HG03045 (cell line): Measurements from ENCODE around the gene LATS2.
"Not testable (repeated sequence)": the region's sequence is repeated elsewhere in the genome, so short reads cannot be mapped to it uniquely, and the experiment has no call there.

Source experiments
- ATAC-seq: cut with Tn5 transposase; IDR thresholded peaks from one replicate; pipeline ENCODE4 v1.9.1; 2021; ENCODE audit warnings: mild to moderate bottlenecking, moderate library complexity; ENCODE audit not compliant: unreplicated experiment

The LATS2 gene

DNA sequence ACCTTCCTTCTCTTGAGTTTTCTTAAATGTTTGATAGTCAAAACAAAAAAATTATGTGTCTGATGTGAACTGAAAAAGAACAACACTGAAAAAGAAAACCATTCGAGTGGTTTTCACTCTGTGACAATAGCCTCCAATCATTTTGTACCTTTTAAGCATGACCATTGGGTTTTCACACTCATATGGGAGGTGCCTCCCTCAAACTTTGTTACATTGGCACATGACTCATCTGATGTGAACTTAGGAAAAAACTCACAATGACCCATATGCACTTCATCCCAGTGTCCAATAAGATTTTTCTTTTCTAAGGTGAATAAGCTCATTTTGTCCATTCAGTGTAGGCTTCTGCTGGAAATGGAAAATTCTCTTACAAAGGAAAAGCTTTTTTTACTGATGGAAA is 92.2 kb downstream of the LATS2 start:
- ATAC-seq = no peak

DNA sequence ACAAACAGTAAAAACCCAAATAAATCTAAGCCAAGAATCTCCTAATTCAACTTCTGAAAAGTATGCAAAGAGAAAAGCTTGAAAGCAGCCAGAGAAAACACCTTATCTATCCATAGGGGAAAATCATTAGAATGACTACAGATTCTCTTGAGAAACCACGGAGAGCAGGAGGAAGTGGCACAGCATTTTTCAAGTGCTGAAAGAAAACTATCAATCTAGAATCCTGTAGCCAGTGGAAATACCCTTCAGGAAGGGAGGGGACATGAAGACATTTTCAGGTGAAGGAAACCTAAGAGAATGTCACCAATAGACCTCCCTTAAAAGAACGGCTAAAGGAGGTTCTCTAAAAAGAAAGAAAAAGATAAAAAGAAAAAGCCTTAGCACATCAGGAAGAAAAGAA is 92.6 kb downstream of the LATS2 start:
- no peak for ATAC-seq

- no peak for ATAC-seq
Observed at GRCh38 chr13:20967340-20967739, 94.0 kb downstream of the LATS2 start.

DNA sequence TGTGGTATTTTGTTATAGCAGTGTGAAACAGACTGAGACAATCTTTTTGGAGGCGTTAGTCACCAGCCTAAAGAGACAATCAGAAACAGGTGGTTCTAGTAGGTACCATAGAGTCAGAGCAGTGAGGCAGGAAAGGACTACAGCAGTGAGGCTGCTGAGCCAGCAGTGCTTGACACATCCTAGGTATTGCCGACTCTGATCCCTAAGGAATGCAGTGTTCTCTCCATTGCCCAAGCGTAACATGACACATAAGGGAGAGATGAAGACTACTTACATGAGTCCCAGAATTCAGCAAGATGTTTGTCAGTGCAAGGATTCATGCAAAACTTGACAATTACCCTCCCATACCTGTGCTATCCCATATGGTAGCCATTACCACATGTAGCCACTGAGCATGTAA is 96.5 kb downstream of the LATS2 start:
- no peak for ATAC-seq

GRCh38 chr13:20961663-20962062 is 99.7 kb downstream of the LATS2 start:
- ATAC-seq = not testable (repeated sequence)

DNA sequence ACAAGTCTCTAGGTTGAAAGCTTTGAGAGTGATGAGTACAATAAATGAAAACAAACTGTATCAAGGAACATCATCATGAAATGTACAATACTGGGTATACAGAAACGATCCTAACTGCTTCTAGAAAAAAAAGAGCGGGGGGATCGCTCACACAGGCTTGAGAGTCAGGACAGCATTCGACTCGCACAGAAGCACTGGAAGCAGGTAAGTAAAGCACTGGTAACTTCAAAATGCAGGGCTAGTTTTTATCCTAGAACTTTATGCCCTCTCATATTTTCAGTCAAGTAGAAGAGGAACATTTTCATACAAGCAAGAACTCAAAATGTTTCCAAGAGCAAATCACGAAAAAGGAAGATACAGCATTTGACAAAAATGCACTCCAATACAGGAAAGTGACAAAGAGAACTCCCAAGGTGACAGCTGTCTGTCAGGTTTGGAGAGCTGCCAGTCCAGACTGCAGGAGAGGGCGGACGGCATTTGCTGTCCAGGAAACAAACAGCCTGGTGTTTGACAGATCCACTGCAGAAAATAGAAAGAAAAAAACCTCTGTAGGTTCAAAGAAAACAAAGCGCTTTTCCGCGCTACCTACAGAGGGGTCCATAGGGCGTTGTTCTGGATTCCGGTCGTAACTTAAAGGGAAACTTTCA is 100.6 kb downstream of the LATS2 start:
- no peak for ATAC-seq

- not testable (repeated sequence) for ATAC-seq
Observed at GRCh38 chr13:20957049-20957620, 104.3 kb downstream of the LATS2 start.

GRCh38 chr13:20955496-20955895 is 105.9 kb downstream of the LATS2 start:
- ATAC-seq = no peak

GRCh38 chr13:20953245-20953931 is 108.0 kb downstream of the LATS2 start:
- no peak for ATAC-seq

GRCh38 chr13:20952838-20953237 is 108.5 kb downstream of the LATS2 start:
- no peak for ATAC-seq

GRCh38 chr13:20948001-20948400 is 113.4 kb downstream of the LATS2 start:
- not testable (repeated sequence) for ATAC-seq

- ATAC-seq = no peak
Observed at GRCh38 chr13:20945952-20946383, 115.4 kb downstream of the LATS2 start.

GRCh38 chr13:20942938-20943559 is 118.3 kb downstream of the LATS2 start:
- ATAC-seq = no peak

- not testable (repeated sequence) for ATAC-seq
Observed at GRCh38 chr13:20940511-20940910, 120.9 kb downstream of the LATS2 start.

DNA sequence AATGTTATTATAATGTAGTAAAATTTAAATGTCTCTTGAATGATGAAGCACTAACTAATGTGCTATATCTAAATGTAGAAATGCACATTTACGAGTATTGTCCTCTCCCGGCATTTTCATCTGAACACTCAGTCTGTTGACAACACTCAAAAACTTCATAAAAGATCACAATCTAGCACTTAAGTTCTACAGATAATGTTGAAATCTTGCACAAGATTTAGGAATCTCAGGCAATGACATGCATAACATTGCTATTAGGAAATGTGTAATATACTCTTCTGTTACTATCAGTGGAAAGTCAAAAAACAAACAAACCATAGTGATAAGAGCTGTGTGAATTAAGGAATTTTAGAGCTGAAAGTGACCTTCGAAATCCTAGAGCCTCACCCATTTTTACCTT is 121.3 kb downstream of the LATS2 start:
- ATAC-seq = no peak

DNA sequence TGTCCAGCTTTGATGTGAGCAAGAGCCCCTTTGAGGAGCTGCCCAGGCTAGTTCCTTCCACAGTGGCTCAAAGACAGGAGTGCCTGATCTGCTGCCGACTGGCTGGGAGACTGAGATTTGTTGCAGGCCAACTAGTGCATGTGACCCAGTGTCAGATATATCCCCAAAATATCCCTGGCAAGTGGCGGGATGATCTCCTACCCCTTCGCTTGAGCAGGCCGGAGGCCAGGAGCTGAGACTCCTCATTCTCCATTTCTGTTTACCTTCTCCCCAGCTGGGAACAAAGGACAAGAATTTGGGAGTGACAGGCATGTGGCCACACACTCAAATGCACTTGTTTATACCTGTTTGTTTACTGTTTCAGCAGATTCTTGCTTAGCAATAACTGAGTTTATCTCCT is 121.7 kb downstream of the LATS2 start:
- no peak for ATAC-seq

- no peak for ATAC-seq
Observed at GRCh38 chr13:20938302-20938701, 123.1 kb downstream of the LATS2 start.

DNA sequence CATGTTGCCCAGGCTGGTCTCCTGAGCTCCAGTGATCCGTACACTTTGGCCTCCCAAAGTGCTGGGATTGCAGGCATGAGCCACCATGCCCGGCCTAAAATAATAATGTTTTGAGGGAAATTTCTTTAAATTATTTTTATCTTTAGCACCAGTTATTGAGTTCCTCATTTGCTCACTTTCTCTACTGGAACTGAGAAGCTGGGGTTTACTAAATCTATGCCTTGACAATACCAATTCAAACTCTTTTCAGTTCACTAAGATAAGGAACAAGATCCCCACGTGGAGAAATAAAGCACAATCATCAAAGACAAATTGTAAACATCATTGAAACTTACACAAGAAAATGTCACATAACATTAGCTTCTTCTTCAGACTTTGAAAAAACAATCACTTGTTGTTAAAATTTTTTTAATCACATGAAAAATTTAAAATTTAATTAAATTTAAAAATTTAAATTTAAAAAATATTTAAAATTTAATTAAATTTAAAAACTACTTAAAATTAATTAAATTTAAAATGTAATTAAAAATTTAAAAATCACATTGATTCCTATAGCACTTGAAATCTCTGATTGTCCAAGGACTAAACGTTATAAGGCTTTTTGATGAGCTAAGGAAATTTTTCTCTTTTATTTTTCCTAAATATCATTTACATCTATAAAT is 133.7 kb downstream of the LATS2 start:
- ATAC-seq = no peak

- not testable (repeated sequence) for ATAC-seq
Observed at GRCh38 chr13:20925395-20925790, 136.0 kb downstream of the LATS2 start.

DNA sequence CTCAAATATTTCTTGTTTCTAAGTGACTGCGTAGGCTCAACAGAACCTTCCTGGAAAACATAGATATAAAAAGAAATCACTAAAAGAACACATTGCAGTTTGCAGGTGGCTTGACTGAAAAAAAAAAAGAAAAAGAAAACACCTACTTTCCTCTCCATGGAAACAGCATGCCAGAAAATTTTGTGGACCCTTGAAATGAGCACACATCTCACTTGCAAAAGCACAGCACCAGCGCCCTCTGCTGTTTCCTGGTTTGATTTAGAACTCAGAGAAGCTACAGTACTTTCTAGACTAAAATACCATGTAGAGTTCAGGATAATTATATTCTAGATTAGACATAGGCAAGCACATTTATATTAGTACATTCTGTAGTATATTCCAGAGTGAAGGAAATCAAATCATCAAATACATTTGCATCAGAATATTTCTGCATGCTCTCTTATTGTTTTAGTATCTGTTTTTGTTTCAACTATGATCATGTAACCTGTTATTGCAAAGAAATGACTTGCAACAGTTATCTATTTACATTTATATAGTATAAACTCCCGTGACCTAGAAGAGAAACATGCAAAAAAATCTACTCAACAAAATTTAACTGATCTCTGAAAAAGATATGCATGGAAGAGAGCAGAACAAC is 136.5 kb downstream of the LATS2 start:
- no peak for ATAC-seq

GRCh38 chr13:20923272-20923671 is 138.1 kb downstream of the LATS2 start:
- no peak for ATAC-seq
